ENCODE measurements around the gene OBSCN.

Gene OBSCN

GRCh38 chr1:228207851-228208821, at the start of gene OBSCN:
TSS of gene OBSCN (plus strand) at chr1:228208044. CDS start at chr1:228211784, 3,740 bp downstream.
- no peak for DNase-seq

- no peak for DNase-seq
Observed at GRCh38 chr1:228158151-228159007, 49.5 kb upstream of the OBSCN start.

GRCh38 chr1:228159008-228159665, 48.7 kb upstream of the OBSCN start:
- DNase-seq = no peak

- no peak for DNase-seq
Observed at GRCh38 chr1:228160201-228160761, 47.6 kb upstream of the OBSCN start.

- no peak for DNase-seq
Observed at GRCh38 chr1:228161362-228161761, 46.5 kb upstream of the OBSCN start.

GRCh38 chr1:228161866-228162265, 46.0 kb upstream of the OBSCN start:
- DNase-seq = no peak

GRCh38 chr1:228162286-228163006, 45.4 kb upstream of the OBSCN start:
- no peak for DNase-seq

GRCh38 chr1:228163007-228163753, 44.7 kb upstream of the OBSCN start:
- no peak for DNase-seq

- no peak for DNase-seq
Observed at GRCh38 chr1:228163776-228164519, 43.9 kb upstream of the OBSCN start.

- DNase-seq = no peak
Observed at GRCh38 chr1:228164561-228165371, 43.1 kb upstream of the OBSCN start.

- DNase-seq = peak; percentile 99
Observed at GRCh38 chr1:228165372-228166169, 42.3 kb upstream of the OBSCN start, which contains the start of gene IBA57. TSS of gene IBA57 (plus strand) at chr1:228165804. CDS start at chr1:228165817, 13 bp downstream.

- peak; percentile 41 for DNase-seq
Observed at GRCh38 chr1:228166170-228166936, 41.5 kb upstream of the OBSCN start.

GRCh38 chr1:228168563-228169270, 39.1 kb upstream of the OBSCN start:
- DNase-seq = no peak

GRCh38 chr1:228169345-228169744, 38.5 kb upstream of the OBSCN start:
- DNase-seq = no peak

- no peak for DNase-seq
Observed at GRCh38 chr1:228170666-228171065, 37.2 kb upstream of the OBSCN start.

- DNase-seq = no peak
Observed at GRCh38 chr1:228171221-228171891, 36.5 kb upstream of the OBSCN start.
